ENCODE data around the gene RNF150.

- TF ChIP-seq CTCF (IDR thresholded peaks at IDR 0.05; ENCODE audit: poor library complexity, severe bottlenecking) = no peak
- no peak for TF ChIP-seq TAF1 (IDR thresholded peaks at IDR 0.05; ENCODE audit: low read depth)
- no peak for TF ChIP-seq RAD21 (conservative IDR thresholded peaks at IDR 0.05)
- TF ChIP-seq EZH2 (IDR thresholded peaks at IDR 0.05; ENCODE audit: borderline replicate concordance, insufficient read depth, low read length, poor library complexity, severe bottlenecking) = no peak
- no peak for TF ChIP-seq POLR2AphosphoS5 (IDR thresholded peaks at IDR 0.05)
- TF ChIP-seq REST (IDR thresholded peaks at IDR 0.05; ENCODE audit: borderline replicate concordance) = no peak
- no peak for TF ChIP-seq EP300 (conservative IDR thresholded peaks at IDR 0.05; ENCODE audit: poor library complexity, severe bottlenecking)
- no peak for TF ChIP-seq MXI1 (conservative IDR thresholded peaks at IDR 0.05; ENCODE audit: poor library complexity, severe bottlenecking)
- no peak for TF ChIP-seq SMC3 (conservative IDR thresholded peaks at IDR 0.05; ENCODE audit: poor library complexity)
Measured at GRCh38 chr4:141013899-141014298, 119.4 kb downstream of the RNF150 start.

All from neural cell (in vitro differentiated cells).